ENCODE measurements around the gene RAB1A.

DNA sequence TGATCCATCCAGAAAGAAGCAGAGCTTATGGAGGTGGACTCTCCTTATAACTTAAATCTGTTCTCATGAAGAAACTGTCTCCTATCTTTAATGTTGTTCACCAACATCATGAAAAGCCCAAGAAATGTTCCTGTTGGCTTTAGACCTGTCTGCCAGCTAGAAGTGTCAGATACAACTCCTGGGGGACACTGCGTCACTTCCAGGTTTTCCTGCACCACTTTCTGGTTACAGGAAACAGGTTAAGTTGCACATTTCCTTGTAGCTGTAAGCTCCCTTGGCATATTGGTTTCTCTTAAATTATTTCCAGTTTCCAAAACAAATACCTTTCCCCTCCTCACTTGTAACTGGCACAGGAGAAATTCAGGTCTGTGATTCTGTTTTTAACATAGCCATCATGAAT, 70.8 kb downstream of the RAB1A start:
- TF ChIP-seq REST (IDR thresholded peaks at IDR 0.05; ENCODE audit: low read depth, low read length) (no peak), EGR1 (IDR thresholded peaks at IDR 0.05; ENCODE audit: borderline replicate concordance in 1 of 2, low read depth in 2 of 2, low read length in 2 of 2) (no peak), IKZF1 (conservative IDR thresholded peaks at IDR 0.05) (no peak), SIN3A (IDR thresholded peaks at IDR 0.05; ENCODE audit: low read depth, low read length) (no peak), RELA (IDR thresholded peaks at IDR 0.05; ENCODE audit: borderline replicate concordance, partially characterized antibody) (no peak)
- TF ChIP-seq, protein P1, sequence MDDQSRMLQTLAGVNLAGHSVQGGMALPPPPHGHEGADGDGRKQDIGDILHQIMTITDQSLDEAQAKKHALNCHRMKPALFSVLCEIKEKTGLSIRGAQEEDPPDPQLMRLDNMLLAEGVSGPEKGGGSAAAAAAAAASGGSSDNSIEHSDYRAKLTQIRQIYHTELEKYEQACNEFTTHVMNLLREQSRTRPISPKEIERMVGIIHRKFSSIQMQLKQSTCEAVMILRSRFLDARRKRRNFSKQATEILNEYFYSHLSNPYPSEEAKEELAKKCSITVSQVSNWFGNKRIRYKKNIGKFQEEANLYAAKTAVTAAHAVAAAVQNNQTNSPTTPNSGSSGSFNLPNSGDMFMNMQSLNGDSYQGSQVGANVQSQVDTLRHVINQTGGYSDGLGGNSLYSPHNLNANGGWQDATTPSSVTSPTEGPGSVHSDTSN (IDR thresholded peaks at IDR 0.05; ENCODE audit: insufficient replicate concordance, low read depth, low read length): no peak
- TF ChIP-seq, protein P2, sequence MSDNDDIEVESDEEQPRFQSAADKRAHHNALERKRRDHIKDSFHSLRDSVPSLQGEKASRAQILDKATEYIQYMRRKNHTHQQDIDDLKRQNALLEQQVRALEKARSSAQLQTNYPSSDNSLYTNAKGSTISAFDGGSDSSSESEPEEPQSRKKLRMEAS (IDR thresholded peaks at IDR 0.05; ENCODE audit: low read depth, low read length): no peak
- TF ChIP-seq, protein P3, sequence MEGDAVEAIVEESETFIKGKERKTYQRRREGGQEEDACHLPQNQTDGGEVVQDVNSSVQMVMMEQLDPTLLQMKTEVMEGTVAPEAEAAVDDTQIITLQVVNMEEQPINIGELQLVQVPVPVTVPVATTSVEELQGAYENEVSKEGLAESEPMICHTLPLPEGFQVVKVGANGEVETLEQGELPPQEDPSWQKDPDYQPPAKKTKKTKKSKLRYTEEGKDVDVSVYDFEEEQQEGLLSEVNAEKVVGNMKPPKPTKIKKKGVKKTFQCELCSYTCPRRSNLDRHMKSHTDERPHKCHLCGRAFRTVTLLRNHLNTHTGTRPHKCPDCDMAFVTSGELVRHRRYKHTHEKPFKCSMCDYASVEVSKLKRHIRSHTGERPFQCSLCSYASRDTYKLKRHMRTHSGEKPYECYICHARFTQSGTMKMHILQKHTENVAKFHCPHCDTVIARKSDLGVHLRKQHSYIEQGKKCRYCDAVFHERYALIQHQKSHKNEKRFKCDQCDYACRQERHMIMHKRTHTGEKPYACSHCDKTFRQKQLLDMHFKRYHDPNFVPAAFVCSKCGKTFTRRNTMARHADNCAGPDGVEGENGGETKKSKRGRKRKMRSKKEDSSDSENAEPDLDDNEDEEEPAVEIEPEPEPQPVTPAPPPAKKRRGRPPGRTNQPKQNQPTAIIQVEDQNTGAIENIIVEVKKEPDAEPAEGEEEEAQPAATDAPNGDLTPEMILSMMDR (IDR thresholded peaks at IDR 0.05 in 2 of 3, conservative IDR thresholded peaks at IDR 0.05 in 1 of 3; ENCODE audit: control insufficient read depth in 2 of 3, extremely low read depth in 1 of 3, insufficient read depth in 1 of 3, low read depth in 3 of 3, low read length in 3 of 3): no peak

Data from GM12878 (cell line).